Tibial nerve (tissue), 4 donors: Measurements from ENCODE around the gene AGBL1. TPM values are rescaled to one million over a fixed set of nuclear protein-coding genes. Genes with fewer than 3 reads are reported as not detected.

Source experiments
- DNase-seq, 2 donors: peaks; one replicate each; pipeline ENCODE4 v3.0.0-alpha.2; 2019; ENCODE audit warnings: low spot score in 2 of 2
- H3K27ac ChIP-seq, 4 donors: fragments of 200-600 bp; sonication (generic) in 3 of 4; one replicate each; pipeline ENCODE4 v1.5.1; 2017 to 2019; ENCODE audit warnings: mild to moderate bottlenecking in 1 of 4
- H3K27me3 ChIP-seq, 2 donors: fragments of 200-600 bp; sonication (generic) in 1 of 2; one replicate each; pipeline versions ENCODE4 v1.5.1 to v1.6.0; 2017 to 2019
- H3K36me3 ChIP-seq, 3 donors: fragments of 200-600 bp; sonication (generic); one replicate each; pipeline ENCODE4 v1.5.1; 2018 to 2019
- H3K4me1 ChIP-seq, 4 donors: fragments of 200-600 bp; sonication (generic) in 3 of 4; one replicate each; pipeline ENCODE4 v1.5.1; 2017 to 2019
- H3K4me3 ChIP-seq, 4 donors: fragments of 200-600 bp; sonication (generic) in 3 of 4; one replicate each; pipeline ENCODE4 v1.5.1; 2017 to 2019; ENCODE audit warnings: mild to moderate bottlenecking in 1 of 4, moderate library complexity in 1 of 4
- H3K9me3 ChIP-seq, 4 donors: fragments of 200-600 bp; sonication (generic) in 3 of 4; one replicate each; pipeline ENCODE4 v1.5.1; 2017 to 2019
- EP300 ChIP-seq, 2 donors: sonication (generic); formaldehyde crosslinking; IDR thresholded peaks; one replicate each; pipeline ENCODE4 v1.6.1; 2017; ENCODE audit warnings: antibody characterized with exemption in 2 of 2, mild to moderate bottlenecking in 1 of 2
- POLR2A ChIP-seq, 2 donors: fragments of 450-650 bp; IDR thresholded peaks; one replicate each; pipeline ENCODE4 v1.6.1; 2017; ENCODE audit warnings: antibody characterized with exemption in 2 of 2, mild to moderate bottlenecking in 2 of 2, moderate library complexity in 2 of 2
- WGBS, 2 donors: methylation state at CpG; one replicate each; pipeline ENCODE4 v1.1.5; 2018; 5-methylcytosine and 5-hydroxymethylcytosine counted together
- total RNA-seq, 4 donors: library from RNA; depleted of rRNA; stranded (reverse); fragments of >200 nt; gene quantifications; one replicate each; pipeline ENCODE4 v1.1.0, GENCODE V29; 2016
- TF ChIP-seq, protein P1 (sequence below), 5 experiments: fragments of 200-600 bp in 3 of 5; fragments of 450-650 bp in 2 of 5; sonication (generic) in 3 of 5; IDR thresholded peaks; one replicate each; pipeline ENCODE4 v1.5.1; 2016 to 2019; ENCODE audit warnings: antibody characterized with exemption in 5 of 5, mild to moderate bottlenecking in 3 of 5, moderate library complexity in 2 of 5

AGBL1 gene
- total RNA-seq, 4 donors from 2014 or later, result under 0.01 to 1.2 (median 0.21) TPM; not detected in 1

DNA sequence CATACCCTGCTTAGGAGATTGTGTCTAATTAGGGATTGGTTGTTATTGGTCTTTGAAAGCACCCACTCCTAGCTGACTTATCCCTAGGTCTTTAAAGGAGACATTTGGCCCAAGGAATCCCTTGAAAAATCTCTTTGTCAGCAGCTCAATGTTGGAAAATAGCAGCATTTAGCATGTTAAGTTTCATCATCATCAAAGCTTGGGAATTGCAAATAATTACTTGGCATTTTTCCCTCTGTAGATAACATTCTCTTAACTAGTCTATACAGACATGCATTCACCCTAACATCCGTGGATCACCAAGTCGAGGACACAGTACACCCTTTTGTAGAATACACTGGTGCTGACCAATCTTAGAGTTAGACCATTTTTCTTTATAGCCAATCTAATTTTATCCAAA is 332.2 kb downstream of the AGBL1 start:
- Histone ChIP-seq H3K27me3 (no peaks in the 10 kb centered on the region), H3K36me3 (no peaks in the 10 kb centered on the region), H3K4me3 (no peak overlapping the region), H3K9me3 (no peaks in the 10 kb centered on the region), H3K4me1 (no peaks in the 10 kb centered on the region), H3K27ac (no peak overlapping the region)
- no peak for TF ChIP-seq POLR2A (IDR thresholded peaks at IDR 0.05)
- TF ChIP-seq, protein P1, sequence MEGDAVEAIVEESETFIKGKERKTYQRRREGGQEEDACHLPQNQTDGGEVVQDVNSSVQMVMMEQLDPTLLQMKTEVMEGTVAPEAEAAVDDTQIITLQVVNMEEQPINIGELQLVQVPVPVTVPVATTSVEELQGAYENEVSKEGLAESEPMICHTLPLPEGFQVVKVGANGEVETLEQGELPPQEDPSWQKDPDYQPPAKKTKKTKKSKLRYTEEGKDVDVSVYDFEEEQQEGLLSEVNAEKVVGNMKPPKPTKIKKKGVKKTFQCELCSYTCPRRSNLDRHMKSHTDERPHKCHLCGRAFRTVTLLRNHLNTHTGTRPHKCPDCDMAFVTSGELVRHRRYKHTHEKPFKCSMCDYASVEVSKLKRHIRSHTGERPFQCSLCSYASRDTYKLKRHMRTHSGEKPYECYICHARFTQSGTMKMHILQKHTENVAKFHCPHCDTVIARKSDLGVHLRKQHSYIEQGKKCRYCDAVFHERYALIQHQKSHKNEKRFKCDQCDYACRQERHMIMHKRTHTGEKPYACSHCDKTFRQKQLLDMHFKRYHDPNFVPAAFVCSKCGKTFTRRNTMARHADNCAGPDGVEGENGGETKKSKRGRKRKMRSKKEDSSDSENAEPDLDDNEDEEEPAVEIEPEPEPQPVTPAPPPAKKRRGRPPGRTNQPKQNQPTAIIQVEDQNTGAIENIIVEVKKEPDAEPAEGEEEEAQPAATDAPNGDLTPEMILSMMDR (IDR thresholded peaks at IDR 0.05), result no peak
- TF ChIP-seq EP300 (IDR thresholded peaks at IDR 0.05), result no peak
- DNase-seq, result no peak
- 60 to 71% methylated on average over 2 of the region's 2 CpGs for WGBS, 2 donors

DNA sequence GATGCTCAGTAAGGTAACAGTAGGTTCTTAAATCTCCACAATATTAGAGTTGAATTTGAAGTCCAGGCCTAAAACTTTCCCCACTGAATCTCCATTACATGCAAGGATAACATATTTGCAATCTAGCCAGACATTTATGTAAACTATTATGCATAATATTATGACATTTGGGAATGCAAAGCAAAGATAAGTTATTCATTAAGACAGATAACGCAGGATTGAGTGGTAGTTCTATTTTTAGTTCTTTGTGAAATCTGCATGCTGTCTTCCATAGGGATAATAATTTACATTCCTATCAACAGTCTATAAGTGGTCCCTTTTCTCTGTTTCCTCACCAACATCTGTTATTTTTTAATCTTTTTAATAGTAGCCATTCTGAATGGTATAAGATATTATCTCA is 333.5 kb downstream of the AGBL1 start:
- no peak overlapping the region for H3K4me3 ChIP-seq
- H3K27me3 ChIP-seq, result no peaks in the 10 kb centered on the region
- no peaks in the 10 kb centered on the region for H3K36me3 ChIP-seq
- H3K27ac ChIP-seq, result no peak overlapping the region
- TF ChIP-seq POLR2A (IDR thresholded peaks at IDR 0.05) (no peak), EP300 (IDR thresholded peaks at IDR 0.05) (no peak)
- TF ChIP-seq, protein P1 (IDR thresholded peaks at IDR 0.05), result no peak
- H3K4me1 ChIP-seq, result no peaks in the 10 kb centered on the region
- WGBS, 2 donors, result 71 to 85% methylated on average over 1 of the region's 1 CpG
- H3K9me3 ChIP-seq, result no peaks in the 10 kb centered on the region
- no peak for DNase-seq

DNA sequence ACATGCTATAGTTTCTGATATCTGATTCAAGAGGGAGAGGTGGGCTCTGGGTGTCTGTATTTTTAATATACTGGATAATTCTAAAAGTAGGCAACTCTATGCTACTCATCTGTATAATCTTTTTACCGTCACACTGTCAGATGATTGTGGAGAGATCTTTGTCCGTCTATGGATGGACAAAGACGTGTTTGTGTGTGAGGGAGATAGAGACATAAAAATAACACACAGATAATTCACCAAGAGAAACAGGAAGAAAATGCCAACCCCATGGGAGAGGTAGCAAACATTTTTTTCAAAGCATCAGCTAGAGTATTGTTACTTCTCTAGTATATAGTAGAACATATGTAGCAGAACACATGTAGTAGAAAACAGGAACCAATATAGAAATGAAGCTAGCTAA is 346.1 kb downstream of the AGBL1 start:
- Histone ChIP-seq H3K4me3 (no peak overlapping the region), H3K27ac (no peak overlapping the region), H3K4me1 (no peaks in the 10 kb centered on the region), H3K9me3 (peaks cover 0 to 19% (median 0%) of the 10 kb centered on the region in 4 donors), H3K36me3 (no peaks in the 10 kb centered on the region), H3K27me3 (no peaks in the 10 kb centered on the region)
- no peak for DNase-seq
- TF ChIP-seq EP300 (IDR thresholded peaks at IDR 0.05) (no peak), POLR2A (IDR thresholded peaks at IDR 0.05) (no peak)
- TF ChIP-seq, protein P1 (IDR thresholded peaks at IDR 0.05), result no peak
- WGBS, 2 donors, result 51% methylated on average over 3 of the region's 3 CpGs

DNA sequence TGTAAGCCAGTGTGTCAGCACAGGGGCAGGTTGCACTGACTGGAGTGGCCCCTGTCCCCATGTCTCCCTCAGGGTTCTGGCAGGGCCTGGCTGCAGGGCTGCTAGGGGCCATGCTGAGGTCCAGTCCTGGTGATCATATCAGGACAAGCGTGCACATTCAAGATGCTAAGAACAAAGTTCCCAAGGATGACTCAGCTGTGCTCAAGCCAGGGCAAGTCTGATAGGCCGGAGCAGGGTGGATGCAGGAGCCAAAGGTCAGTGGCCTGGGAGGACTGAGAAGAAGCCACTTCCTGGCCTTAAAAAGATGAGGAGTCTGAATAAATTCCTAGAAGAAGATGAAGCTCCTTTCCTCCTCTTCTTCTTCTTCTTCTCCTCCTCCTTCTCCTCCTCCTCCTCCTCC is 353.2 kb downstream of the AGBL1 start:
- TF ChIP-seq POLR2A (IDR thresholded peaks at IDR 0.05) (no peak), EP300 (IDR thresholded peaks at IDR 0.05) (no peak)
- TF ChIP-seq, protein P1 (IDR thresholded peaks at IDR 0.05), result no peak
- H3K4me3 ChIP-seq, result no peak overlapping the region
- no peaks in the 10 kb centered on the region for H3K36me3 ChIP-seq
- H3K4me1 ChIP-seq, result no peaks in the 10 kb centered on the region
- no peaks in the 10 kb centered on the region for H3K27me3 ChIP-seq
- H3K9me3 ChIP-seq, result no peaks in the 10 kb centered on the region
- DNase-seq, result no peak
- 58 to 70% methylated on average over 2 of the region's 2 CpGs for WGBS, 2 donors
- no peak overlapping the region for H3K27ac ChIP-seq

DNA sequence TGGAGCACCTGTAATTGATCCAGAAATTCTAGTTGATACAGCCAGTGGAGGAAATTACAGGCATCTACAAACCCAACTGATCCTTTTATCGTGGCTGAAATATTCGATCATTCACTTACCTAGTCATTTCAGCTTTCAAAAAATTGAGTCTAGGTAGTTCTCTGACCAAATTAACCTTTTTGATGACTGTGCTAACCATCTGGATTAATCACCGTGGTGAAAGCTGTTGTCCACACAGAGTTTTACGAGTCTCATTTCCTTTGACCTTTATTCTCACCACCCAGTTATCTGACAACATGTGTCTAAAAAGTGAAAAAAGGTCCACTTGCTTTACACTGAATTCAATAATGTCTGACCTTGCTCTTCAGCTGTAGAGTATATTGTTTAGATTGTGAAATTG is 354.3 kb downstream of the AGBL1 start:
- H3K4me3 ChIP-seq, result no peak overlapping the region
- H3K27me3 ChIP-seq, result no peaks in the 10 kb centered on the region
- H3K4me1 ChIP-seq, result no peaks in the 10 kb centered on the region
- no peak overlapping the region for H3K27ac ChIP-seq
- 55 to 56% methylated on average over 4 of the region's 4 CpGs for WGBS, 2 donors
- H3K36me3 ChIP-seq, result no peaks in the 10 kb centered on the region
- no peaks in the 10 kb centered on the region for H3K9me3 ChIP-seq
- TF ChIP-seq POLR2A (IDR thresholded peaks at IDR 0.05) (no peak), EP300 (IDR thresholded peaks at IDR 0.05) (no peak)
- TF ChIP-seq, protein P1 (IDR thresholded peaks at IDR 0.05), result no peak
- DNase-seq, result no peak
